ENCODE results near the gene CDH4.

The CDH4 gene

GRCh38 chr20:61254881-61255626 is 3.0 kb downstream of the CDH4 start:
- no peak overlapping the region for H3K27ac ChIP-seq (ENCODE audit: low read length)
- H2AFZ ChIP-seq (ENCODE audit: low read depth, low read length), result no peak overlapping the region
- no peaks in the 10 kb centered on the region for H4K20me1 ChIP-seq (ENCODE audit: insufficient read depth, low read length)
- H3K9me3 ChIP-seq (ENCODE audit: insufficient read depth, low read length, severe bottlenecking), result no peaks in the 10 kb centered on the region
- H3K36me3 ChIP-seq (ENCODE audit: insufficient read depth, low read length), result no peaks in the 10 kb centered on the region
- H3K9ac ChIP-seq (ENCODE audit: low read depth, low read length), result no peak overlapping the region
- H3K4me1 ChIP-seq (ENCODE audit: insufficient read depth, low read length), result peaks cover 14% of the 10 kb centered on the region
- H3K79me2 ChIP-seq (ENCODE audit: insufficient read depth, low read length), result no peaks in the 10 kb centered on the region
- DNase-seq, result no peak
- H3K4me2 ChIP-seq (ENCODE audit: insufficient read depth, low read length), result no peak overlapping the region
- TF ChIP-seq EZH2 (IDR thresholded peaks at IDR 0.05; ENCODE audit: borderline replicate concordance, low read depth, low read length, severe bottlenecking) (no peak), CTCF (IDR thresholded peaks at IDR 0.05; ENCODE audit: borderline replicate concordance, extremely low read depth, low read length, poor library complexity, severe bottlenecking) (no peak)
- no peak for ATAC-seq (ENCODE audit: insufficient read depth, low read depth)
- no peak overlapping the region for H3K4me3 ChIP-seq (ENCODE audit: low read depth in 1 of 2, low read length in 2 of 2)
- no peaks in the 10 kb centered on the region for H3K27me3 ChIP-seq (ENCODE audit: insufficient read depth, low read length, poor library complexity)

- H3K27me3 ChIP-seq (ENCODE audit: insufficient read depth, low read length, poor library complexity), result no peaks in the 10 kb centered on the region
- H3K27ac ChIP-seq (ENCODE audit: low read length), result peak overlapping the region; percentile 51
- no peak for ATAC-seq (ENCODE audit: insufficient read depth, low read depth)
Measured at GRCh38 chr20:61256365-61256764, 4.3 kb downstream of the CDH4 start.

GRCh38 chr20:61256824-61257223 is 4.8 kb downstream of the CDH4 start:
- H3K36me3 ChIP-seq (ENCODE audit: insufficient read depth, low read length), result no peaks in the 10 kb centered on the region
- ATAC-seq (ENCODE audit: insufficient read depth, low read depth), result peak; percentile 61; the same call in 1 of the 3 replicates
- H3K79me2 ChIP-seq (ENCODE audit: insufficient read depth, low read length), result no peaks in the 10 kb centered on the region
- peak overlapping the region; percentile 51 for H3K27ac ChIP-seq (ENCODE audit: low read length)
- H4K20me1 ChIP-seq (ENCODE audit: insufficient read depth, low read length), result no peaks in the 10 kb centered on the region
- H3K4me2 ChIP-seq (ENCODE audit: insufficient read depth, low read length), result no peak overlapping the region; the same call in 1 of the 2 replicates
- TF ChIP-seq EZH2 (IDR thresholded peaks at IDR 0.05; ENCODE audit: borderline replicate concordance, low read depth, low read length, severe bottlenecking) (no peak), CTCF (IDR thresholded peaks at IDR 0.05; ENCODE audit: borderline replicate concordance, extremely low read depth, low read length, poor library complexity, severe bottlenecking) (no peak)
- DNase-seq, result peak; percentile 13
- no peaks in the 10 kb centered on the region for H3K27me3 ChIP-seq (ENCODE audit: insufficient read depth, low read length, poor library complexity)
- H3K9ac ChIP-seq (ENCODE audit: low read depth, low read length), result 0 out of 2 replicates have a peak overlapping the region, but pooled peaks have one; percentile 6
- H2AFZ ChIP-seq (ENCODE audit: low read depth, low read length), result peak overlapping the region; percentile 63
- H3K9me3 ChIP-seq (ENCODE audit: insufficient read depth, low read length, severe bottlenecking), result no peaks in the 10 kb centered on the region
- H3K4me3 ChIP-seq (ENCODE audit: low read depth in 1 of 2, low read length in 2 of 2), result no peak overlapping the region
- peaks cover 14% of the 10 kb centered on the region for H3K4me1 ChIP-seq (ENCODE audit: insufficient read depth, low read length)

More at GRCh38 chr20:61256365-61256764, 4.3 kb downstream of the CDH4 start:
- peaks cover 14% of the 10 kb centered on the region for H3K4me1 ChIP-seq (ENCODE audit: insufficient read depth, low read length)
- no peak overlapping the region for H3K4me3 ChIP-seq (ENCODE audit: low read depth in 1 of 2, low read length in 2 of 2)
- H3K4me2 ChIP-seq (ENCODE audit: insufficient read depth, low read length), result no peak overlapping the region
- H3K9me3 ChIP-seq (ENCODE audit: insufficient read depth, low read length, severe bottlenecking), result no peaks in the 10 kb centered on the region
- no peak for TF ChIP-seq EZH2 (IDR thresholded peaks at IDR 0.05; ENCODE audit: borderline replicate concordance, low read depth, low read length, severe bottlenecking)
- TF ChIP-seq CTCF (IDR thresholded peaks at IDR 0.05; ENCODE audit: borderline replicate concordance, extremely low read depth, low read length, poor library complexity, severe bottlenecking), result no peak
- peak overlapping the region; percentile 63 for H2AFZ ChIP-seq (ENCODE audit: low read depth, low read length)
- DNase-seq, result no peak
- H3K9ac ChIP-seq (ENCODE audit: low read depth, low read length), result 0 out of 2 replicates have a peak overlapping the region, but pooled peaks have one; percentile 6
- no peaks in the 10 kb centered on the region for H4K20me1 ChIP-seq (ENCODE audit: insufficient read depth, low read length)
- no peaks in the 10 kb centered on the region for H3K79me2 ChIP-seq (ENCODE audit: insufficient read depth, low read length)
- no peaks in the 10 kb centered on the region for H3K36me3 ChIP-seq (ENCODE audit: insufficient read depth, low read length)
